ENCODE data around the gene DENND4C.
"Not testable (repeated sequence)": the region's sequence is repeated elsewhere in the genome, so short reads cannot be mapped to it uniquely, and the experiment has no call there.

Gene DENND4C

DNA sequence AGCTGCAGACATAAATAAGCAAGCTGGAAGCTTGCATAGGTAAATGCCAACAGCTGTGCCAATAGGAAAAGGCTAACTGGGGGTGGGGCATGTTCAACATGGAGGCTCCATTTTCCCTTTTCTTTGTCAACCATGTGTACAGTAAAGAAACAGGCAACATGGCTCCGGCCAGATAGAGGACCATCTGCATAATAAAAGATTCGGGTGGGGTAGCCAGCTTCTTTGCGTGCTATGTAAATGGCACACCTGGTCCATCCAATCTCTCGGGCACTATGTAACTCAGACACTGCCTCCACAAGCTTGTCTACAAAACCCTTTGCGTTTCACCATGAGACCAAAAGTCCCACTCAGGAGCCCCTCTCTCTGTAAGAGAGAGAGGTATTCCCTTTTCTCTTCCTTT is 41.7 kb upstream of the DENND4C start:
- H3K4me3 ChIP-seq (ENCODE audit: insufficient read depth, low read length, poor library complexity, severe bottlenecking), result no peak overlapping the region
- no peaks in the 10 kb centered on the region for H4K20me1 ChIP-seq (ENCODE audit: low read depth, low read length)
- no peaks in the 10 kb centered on the region for H3F3A ChIP-seq (ENCODE audit: insufficient read depth)
- H3K27ac ChIP-seq (ENCODE audit: low read depth, low read length), result no peak overlapping the region
- no peak overlapping the region for H2AFZ ChIP-seq (ENCODE audit: low read depth, low read length, severe bottlenecking)
- H3K9me3 ChIP-seq (ENCODE audit: insufficient read depth, low read length), result no peaks in the 10 kb centered on the region
- H3K36me3 ChIP-seq (ENCODE audit: low read length), result no peaks in the 10 kb centered on the region
- no peak overlapping the region for H3K9ac ChIP-seq (ENCODE audit: low read length)
- no peaks in the 10 kb centered on the region for H3K79me2 ChIP-seq (ENCODE audit: insufficient read depth, low read length)
- H3K4me2 ChIP-seq (ENCODE audit: low read depth, low read length, poor library complexity, severe bottlenecking), result no peak overlapping the region
- H3K9me2 ChIP-seq (replicated peaks; ENCODE audit: insufficient read depth, low read length), result no peaks in the 10 kb centered on the region
- no peak for TF ChIP-seq CTCF (IDR thresholded peaks at IDR 0.05; ENCODE audit: insufficient read depth, low read length, poor library complexity, severe bottlenecking)
- no peak for TF ChIP-seq EZH2phosphoT487 (conservative IDR thresholded peaks at IDR 0.05; ENCODE audit: low read length)
- H3K27me3 ChIP-seq (ENCODE audit: low read length), result no peaks in the 10 kb centered on the region

DNA sequence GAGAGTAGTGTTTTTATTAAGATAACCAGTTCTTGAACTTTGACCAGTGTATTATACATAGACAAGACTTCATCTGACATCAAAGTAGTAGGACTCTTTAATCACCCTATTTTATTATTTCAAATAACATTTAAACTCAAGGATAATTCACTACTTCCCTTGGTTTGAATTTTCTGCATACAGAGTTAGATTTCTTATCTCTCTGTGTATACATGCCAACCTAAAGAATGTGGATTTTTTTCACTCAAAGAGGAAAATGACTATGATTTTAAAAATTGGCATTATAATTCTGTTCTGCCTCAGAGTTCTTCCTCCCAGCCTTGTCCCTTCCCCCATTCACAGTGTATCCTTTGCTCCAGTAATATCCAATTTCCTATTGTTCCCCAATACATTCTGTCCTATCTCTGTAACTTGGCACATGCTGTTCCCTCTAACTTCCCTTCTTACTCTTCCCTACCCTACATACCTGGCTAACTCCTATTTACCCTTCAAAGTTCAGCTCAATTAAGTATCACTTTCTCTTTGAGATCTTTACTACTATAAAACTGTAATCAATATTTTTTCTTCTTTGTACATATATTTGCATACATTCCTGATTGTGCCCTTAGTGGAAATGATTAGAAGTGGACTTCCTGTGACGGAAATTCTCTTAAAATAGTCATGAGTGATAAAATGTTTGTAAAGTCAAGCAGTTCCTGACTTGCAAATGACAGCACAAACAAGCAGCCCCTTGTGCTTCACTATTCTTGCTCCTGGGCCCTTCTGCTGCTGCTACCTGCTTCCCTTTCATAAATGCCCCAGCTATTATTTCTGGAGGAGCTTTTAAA is 38.1 kb upstream of the DENND4C start:
- H3K79me2 ChIP-seq (ENCODE audit: insufficient read depth, low read length), result no peaks in the 10 kb centered on the region
- H3K27me3 ChIP-seq (ENCODE audit: low read length), result no peaks in the 10 kb centered on the region
- no peak overlapping the region for H3K27ac ChIP-seq (ENCODE audit: low read depth, low read length)
- H3F3A ChIP-seq (ENCODE audit: insufficient read depth), result no peaks in the 10 kb centered on the region
- H4K20me1 ChIP-seq (ENCODE audit: low read depth, low read length), result no peaks in the 10 kb centered on the region
- no peak overlapping the region for H3K4me3 ChIP-seq (ENCODE audit: insufficient read depth, low read length, poor library complexity, severe bottlenecking)
- TF ChIP-seq CTCF (IDR thresholded peaks at IDR 0.05; ENCODE audit: insufficient read depth, low read length, poor library complexity, severe bottlenecking) (no peak), EZH2phosphoT487 (conservative IDR thresholded peaks at IDR 0.05; ENCODE audit: low read length) (no peak)
- no peak overlapping the region for H3K4me2 ChIP-seq (ENCODE audit: low read depth, low read length, poor library complexity, severe bottlenecking)
- H3K9me2 ChIP-seq (replicated peaks; ENCODE audit: insufficient read depth, low read length), result no peaks in the 10 kb centered on the region
- H2AFZ ChIP-seq (ENCODE audit: low read depth, low read length, severe bottlenecking), result no peak overlapping the region
- no peaks in the 10 kb centered on the region for H3K36me3 ChIP-seq (ENCODE audit: low read length)
- no peak overlapping the region for H3K9ac ChIP-seq (ENCODE audit: low read length)
- H3K9me3 ChIP-seq (ENCODE audit: insufficient read depth, low read length), result no peaks in the 10 kb centered on the region

DNA sequence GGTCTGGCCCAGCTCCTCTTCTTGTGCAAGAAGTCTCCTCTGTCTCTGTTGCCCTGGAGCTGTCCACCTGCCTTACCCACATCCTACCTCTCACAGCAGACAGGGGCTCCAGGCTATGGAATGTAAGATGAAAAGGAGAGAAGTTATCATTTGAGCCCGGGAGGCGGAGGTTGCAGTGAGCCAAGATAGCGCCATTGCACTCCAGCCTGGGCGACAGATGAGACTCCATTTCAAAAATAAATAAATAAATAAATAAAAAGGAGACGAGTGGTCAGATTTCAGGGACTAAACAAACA is 37.5 kb upstream of the DENND4C start:
- H3K27ac ChIP-seq (ENCODE audit: low read depth, low read length), result no peak overlapping the region
- TF ChIP-seq EZH2phosphoT487 (conservative IDR thresholded peaks at IDR 0.05; ENCODE audit: low read length), result no peak
- no peak for TF ChIP-seq CTCF (IDR thresholded peaks at IDR 0.05; ENCODE audit: insufficient read depth, low read length, poor library complexity, severe bottlenecking)
- H3K4me3 ChIP-seq (ENCODE audit: insufficient read depth, low read length, poor library complexity, severe bottlenecking), result no peak overlapping the region
- H3F3A ChIP-seq (ENCODE audit: insufficient read depth), result no peaks in the 10 kb centered on the region
- no peaks in the 10 kb centered on the region for H4K20me1 ChIP-seq (ENCODE audit: low read depth, low read length)
- no peaks in the 10 kb centered on the region for H3K36me3 ChIP-seq (ENCODE audit: low read length)
- H3K79me2 ChIP-seq (ENCODE audit: insufficient read depth, low read length), result no peaks in the 10 kb centered on the region
- H3K9me3 ChIP-seq (ENCODE audit: insufficient read depth, low read length), result no peaks in the 10 kb centered on the region
- H3K9me2 ChIP-seq (replicated peaks; ENCODE audit: insufficient read depth, low read length), result no peaks in the 10 kb centered on the region
- H3K4me2 ChIP-seq (ENCODE audit: low read depth, low read length, poor library complexity, severe bottlenecking), result no peak overlapping the region
- no peak overlapping the region for H3K9ac ChIP-seq (ENCODE audit: low read length)
- H3K27me3 ChIP-seq (ENCODE audit: low read length), result no peaks in the 10 kb centered on the region
- no peak overlapping the region for H2AFZ ChIP-seq (ENCODE audit: low read depth, low read length, severe bottlenecking)

DNA sequence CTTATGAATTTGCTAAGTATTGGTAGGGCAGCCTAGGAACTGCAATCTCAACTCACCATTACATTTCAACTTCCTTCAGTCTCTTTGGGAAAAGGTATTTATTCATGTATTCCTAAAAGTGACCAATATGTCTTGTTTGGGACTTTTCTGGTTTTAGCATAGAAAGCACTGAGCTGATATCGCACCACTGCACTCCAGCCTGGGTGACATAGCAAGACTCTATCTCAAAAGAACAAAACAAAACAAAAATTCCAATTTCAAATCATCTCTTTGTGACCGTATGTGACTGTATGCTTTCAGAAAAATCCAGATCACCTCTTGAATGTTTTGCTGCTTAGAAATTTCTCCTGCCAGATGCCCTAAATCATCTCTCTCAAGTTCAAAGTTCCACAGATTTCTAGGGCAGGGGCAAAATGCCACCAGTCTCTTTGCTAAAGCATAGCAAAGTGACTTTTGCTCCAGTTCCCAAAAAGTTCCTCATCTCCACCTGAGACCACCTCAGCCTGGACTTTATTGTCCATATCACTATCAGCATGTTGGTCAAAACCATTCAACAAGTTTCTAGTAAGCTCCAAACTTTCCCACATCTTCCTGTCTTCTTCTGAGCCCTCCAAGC is 37.0 kb upstream of the DENND4C start:
- H3K36me3 ChIP-seq (ENCODE audit: low read length); H3K9ac ChIP-seq (ENCODE audit: low read length); H3K9me2 ChIP-seq (replicated peaks; ENCODE audit: insufficient read depth, low read length); H3K4me2 ChIP-seq (ENCODE audit: low read depth, low read length, poor library complexity, severe bottlenecking); H3K27ac ChIP-seq (ENCODE audit: low read depth, low read length); H4K20me1 ChIP-seq (ENCODE audit: low read depth, low read length); H3F3A ChIP-seq (ENCODE audit: insufficient read depth); H2AFZ ChIP-seq (ENCODE audit: low read depth, low read length, severe bottlenecking); H3K9me3 ChIP-seq (ENCODE audit: insufficient read depth, low read length); H3K4me3 ChIP-seq (ENCODE audit: insufficient read depth, low read length, poor library complexity, severe bottlenecking); H3K79me2 ChIP-seq (ENCODE audit: insufficient read depth, low read length); H3K27me3 ChIP-seq (ENCODE audit: low read length): not testable (repeated sequence)

Data from SU-DHL-6 (cell line).